ENCODE measurements around the gene NOLC1. TPM values are rescaled to one million over a fixed set of nuclear protein-coding genes. Genes with fewer than 3 reads are reported as not detected.

Gene NOLC1
- total and polyA plus RNA-seq, 2 of the 4 experiments (the other 2 are of a cell fraction) = 43.2 to 55.3 TPM

- no TSS peak for BruUV-seq (replicated peaks)
- H4K20me1 ChIP-seq (ENCODE audit: insufficient read depth, low read length) = peaks cover 31% of the 10 kb centered on the region
- no peak overlapping the region for H2AK9ac ChIP-seq (replicated peaks; ENCODE audit: low read depth, low read length, poor library complexity)
- H2BK15ac ChIP-seq (ENCODE audit: low read depth, low read length) = no peak overlapping the region
- WGBS, 2 experiments (ENCODE audit: extremely low coverage in 2 of 2, insufficient read length in 1 of 2) = 36% methylated on average over 2 of the region's 5 CpGs; no CpG with 5 or more reads in 1 of the 2 experiments
- peak overlapping the region; percentile 86 for H3K4me2 ChIP-seq (ENCODE audit: low read depth, low read length)
- no peaks in the 10 kb centered on the region for H3K27me3 ChIP-seq (ENCODE audit: control insufficient read depth, insufficient read depth, low read length)
- peaks cover 18 to 58% of the 10 kb centered on the region in 2 experiments for H3K79me1 ChIP-seq (ENCODE audit: low read depth in 1 of 2, low read length in 2 of 2)
- dilution Hi-C loops (cut with HindIII; ENCODE audit: low sequenced_read_pairs, unreplicated experiment) = no loop called here
- DNase-seq = peak; percentile 9
- ATAC-seq (ENCODE audit: low read depth) = no peak
- ChIA-PET POLR2A (ENCODE audit: unreplicated experiment) (no interaction called here), CTCF (interaction anchor here (0.7 to 1.2 kb wide), 2 partner anchors 17 to 240 kb away, joined by 3 read pairs; no protein-coding TSS in a partner anchor)
- no peak overlapping the region for H2BK5ac ChIP-seq (ENCODE audit: low read depth, low read length, poor library complexity, severe bottlenecking)
- peaks cover 32% of the 10 kb centered on the region for H3K36me3 ChIP-seq (ENCODE audit: control insufficient read depth, insufficient read depth, low read length)
- peak overlapping the region; percentile 0; the same call in 1 of the 2 replicates for H3K4ac ChIP-seq (ENCODE audit: low read depth, low read length)
- no peak for TF ChIP-seq MXI1 (IDR thresholded peaks at IDR 0.05; ENCODE audit: borderline replicate concordance, low read depth, low read length)
- no peak for TF ChIP-seq MAZ (IDR thresholded peaks at IDR 0.05; ENCODE audit: borderline replicate concordance, low read depth, low read length)
- TF ChIP-seq RAD21 (IDR thresholded peaks at IDR 0.05; ENCODE audit: low read length) = no peak
- no peak for TF ChIP-seq BHLHE40 (IDR thresholded peaks at IDR 0.05; ENCODE audit: low read depth, low read length)
- TF ChIP-seq, protein P1, sequence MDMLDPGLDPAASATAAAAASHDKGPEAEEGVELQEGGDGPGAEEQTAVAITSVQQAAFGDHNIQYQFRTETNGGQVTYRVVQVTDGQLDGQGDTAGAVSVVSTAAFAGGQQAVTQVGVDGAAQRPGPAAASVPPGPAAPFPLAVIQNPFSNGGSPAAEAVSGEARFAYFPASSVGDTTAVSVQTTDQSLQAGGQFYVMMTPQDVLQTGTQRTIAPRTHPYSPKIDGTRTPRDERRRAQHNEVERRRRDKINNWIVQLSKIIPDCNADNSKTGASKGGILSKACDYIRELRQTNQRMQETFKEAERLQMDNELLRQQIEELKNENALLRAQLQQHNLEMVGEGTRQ (IDR thresholded peaks at IDR 0.05; ENCODE audit: low read depth, low read length) = no peak
- TF ChIP-seq POLR2A (IDR thresholded peaks at IDR 0.05; ENCODE audit: low read depth, low read length) = no peak
- TF ChIP-seq CEBPB (IDR thresholded peaks at IDR 0.05; ENCODE audit: low read depth, low read length) = no peak
- no peak for TF ChIP-seq MAFK (IDR thresholded peaks at IDR 0.05; ENCODE audit: low read depth, low read length)
- no peak for TF ChIP-seq NFE2L2 (IDR thresholded peaks at IDR 0.05; ENCODE audit: low read depth, low read length)
- TF ChIP-seq CTCF (conservative IDR thresholded peaks at IDR 0.05; ENCODE audit: low read depth, low read length) = no peak
- TF ChIP-seq, protein P2, sequence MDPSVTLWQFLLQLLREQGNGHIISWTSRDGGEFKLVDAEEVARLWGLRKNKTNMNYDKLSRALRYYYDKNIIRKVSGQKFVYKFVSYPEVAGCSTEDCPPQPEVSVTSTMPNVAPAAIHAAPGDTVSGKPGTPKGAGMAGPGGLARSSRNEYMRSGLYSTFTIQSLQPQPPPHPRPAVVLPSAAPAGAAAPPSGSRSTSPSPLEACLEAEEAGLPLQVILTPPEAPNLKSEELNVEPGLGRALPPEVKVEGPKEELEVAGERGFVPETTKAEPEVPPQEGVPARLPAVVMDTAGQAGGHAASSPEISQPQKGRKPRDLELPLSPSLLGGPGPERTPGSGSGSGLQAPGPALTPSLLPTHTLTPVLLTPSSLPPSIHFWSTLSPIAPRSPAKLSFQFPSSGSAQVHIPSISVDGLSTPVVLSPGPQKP (IDR thresholded peaks at IDR 0.05; ENCODE audit: borderline replicate concordance, low read depth, low read length) = no peak
- no peak overlapping the region for H3K18ac ChIP-seq (ENCODE audit: low read depth, low read length)
- peaks cover 3% of the 10 kb centered on the region; the same call in 1 of the 2 replicates for H3K9me1 ChIP-seq (ENCODE audit: insufficient read depth, low read length)
- no peak overlapping the region for H4K5ac ChIP-seq (ENCODE audit: low read depth, low read length)
- H3K4me3 ChIP-seq (ENCODE audit: insufficient read depth, low read depth, low read length) = peak overlapping the region; percentile 64
- H2BK120ac ChIP-seq (ENCODE audit: low read depth, low read length) = no peak overlapping the region
- peak overlapping the region; percentile 68 for H3K23ac ChIP-seq (ENCODE audit: low read depth, low read length)
- H3K56ac ChIP-seq (ENCODE audit: extremely low read depth, insufficient read depth, low read length) = peak overlapping the region; percentile 26; the same call in 1 of the 2 replicates
- no peak overlapping the region for H2AK5ac ChIP-seq (ENCODE audit: low read depth, low read length)
- no peak overlapping the region for H4K91ac ChIP-seq (ENCODE audit: insufficient read depth, low read depth, low read length)
- no peak overlapping the region; the same call in 1 of the 2 replicates for H3K27ac ChIP-seq (ENCODE audit: insufficient read depth, low read length)
- peak overlapping the region in 1 of 2 experiments; percentile 3; a peak in 1 of 4 replicates for H4K8ac ChIP-seq (ENCODE audit: low read depth in 2 of 2, low read length in 2 of 2)
- peaks cover 6% of the 10 kb centered on the region; the same call in 1 of the 2 replicates for H3K4me1 ChIP-seq (ENCODE audit: control insufficient read depth, insufficient read depth, low read length)
- peak overlapping the region; percentile 90; the same call in 1 of the 2 replicates for H3K14ac ChIP-seq (replicated peaks; ENCODE audit: low read depth, low read length)
- peak overlapping the region; percentile 74; the same call in 1 of the 2 replicates for H3K9ac ChIP-seq (ENCODE audit: low read depth, low read length)
- no peak overlapping the region for H2BK20ac ChIP-seq (ENCODE audit: low read depth, low read length)
- intact Hi-C loops (cut with micrococcal nuclease) = loop anchor here (2.0 kb wide), 1 partner anchor 32 kb away; the partner anchor contains the start of gene LDB1
- in situ Hi-C loops (cut with MboI; ENCODE audit: low sequenced_read_pairs) = no loop called here
- H2AFZ ChIP-seq (replicated peaks; ENCODE audit: low read length, poor library complexity) = no peak overlapping the region
- no peaks in the 10 kb centered on the region for H3K9me3 ChIP-seq (ENCODE audit: control insufficient read depth, insufficient read depth, low read length)
Measured at GRCh38 chr10:102153093-102153620, 968 bp downstream of the NOLC1 start.

All from IMR-90 (cell line).